Measurements from ENCODE around the gene ZBTB39.

The ZBTB39 gene

DNA sequence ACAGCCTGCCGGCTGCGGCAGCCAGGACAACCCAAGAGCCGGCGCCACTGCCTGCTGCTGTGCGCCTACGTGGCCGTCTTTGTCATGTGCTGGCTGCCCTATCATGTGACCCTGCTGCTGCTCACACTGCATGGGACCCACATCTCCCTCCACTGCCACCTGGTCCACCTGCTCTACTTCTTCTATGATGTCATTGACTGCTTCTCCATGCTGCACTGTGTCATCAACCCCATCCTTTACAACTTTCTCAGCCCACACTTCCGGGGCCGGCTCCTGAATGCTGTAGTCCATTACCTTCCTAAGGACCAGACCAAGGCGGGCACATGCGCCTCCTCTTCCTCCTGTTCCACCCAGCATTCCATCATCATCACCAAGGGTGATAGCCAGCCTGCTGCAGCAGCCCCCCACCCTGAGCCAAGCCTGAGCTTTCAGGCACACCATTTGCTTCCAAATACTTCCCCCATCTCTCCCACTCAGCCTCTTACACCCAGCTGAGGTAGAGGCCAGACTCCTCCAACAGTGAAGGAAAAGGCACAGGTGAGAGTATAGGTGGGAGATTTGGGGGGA lies 10.3 kb downstream of the ZBTB39 start:
- Histone ChIP-seq H3K9ac (ENCODE audit: low read length) (no peak overlapping the region), H3K9me2 (replicated peaks; ENCODE audit: insufficient read depth, low read length) (no peaks in the 10 kb centered on the region), H3F3A (ENCODE audit: insufficient read depth) (no peaks in the 10 kb centered on the region), H3K36me3 (ENCODE audit: low read length) (no peaks in the 10 kb centered on the region), H4K20me1 (ENCODE audit: low read depth, low read length) (no peaks in the 10 kb centered on the region), H3K27ac (ENCODE audit: low read depth, low read length) (no peak overlapping the region), H3K27me3 (ENCODE audit: low read length) (no peaks in the 10 kb centered on the region), H2AFZ (ENCODE audit: low read depth, low read length, severe bottlenecking) (no peak overlapping the region), H3K9me3 (ENCODE audit: insufficient read depth, low read length) (no peaks in the 10 kb centered on the region), H3K79me2 (ENCODE audit: insufficient read depth, low read length) (no peaks in the 10 kb centered on the region), H3K4me3 (ENCODE audit: insufficient read depth, low read length, poor library complexity, severe bottlenecking) (no peak overlapping the region), H3K4me2 (ENCODE audit: low read depth, low read length, poor library complexity, severe bottlenecking) (no peak overlapping the region)
- no peak for TF ChIP-seq EZH2phosphoT487 (conservative IDR thresholded peaks at IDR 0.05; ENCODE audit: low read length)
- no peak for TF ChIP-seq CTCF (IDR thresholded peaks at IDR 0.05; ENCODE audit: insufficient read depth, low read length, poor library complexity, severe bottlenecking)

DNA sequence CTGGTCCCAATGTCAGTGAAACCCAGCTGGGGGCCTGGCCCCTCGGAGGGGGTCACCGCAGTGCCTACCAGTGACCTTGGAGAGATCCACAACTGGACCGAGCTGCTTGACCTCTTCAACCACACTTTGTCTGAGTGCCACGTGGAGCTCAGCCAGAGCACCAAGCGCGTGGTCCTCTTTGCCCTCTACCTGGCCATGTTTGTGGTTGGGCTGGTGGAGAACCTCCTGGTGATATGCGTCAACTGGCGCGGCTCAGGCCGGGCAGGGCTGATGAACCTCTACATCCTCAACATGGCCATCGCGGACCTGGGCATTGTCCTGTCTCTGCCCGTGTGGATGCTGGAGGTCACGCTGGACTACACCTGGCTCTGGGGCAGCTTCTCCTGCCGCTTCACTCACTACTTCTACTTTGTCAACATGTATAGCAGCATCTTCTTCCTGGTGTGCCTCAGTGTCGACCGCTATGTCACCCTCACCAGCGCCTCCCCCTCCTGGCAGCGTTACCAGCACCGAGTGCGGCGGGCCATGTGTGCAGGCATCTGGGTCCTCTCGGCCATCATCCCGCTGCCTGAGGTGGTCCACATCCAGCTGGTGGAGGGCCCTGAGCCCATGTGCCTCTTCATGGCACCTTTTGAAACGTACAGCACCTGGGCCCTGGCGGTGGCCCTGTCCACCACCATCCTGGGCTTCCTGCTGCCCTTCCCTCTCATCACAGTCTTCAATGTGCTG lies 11.0 kb downstream of the ZBTB39 start:
- no peaks in the 10 kb centered on the region for H3K36me3 ChIP-seq (ENCODE audit: low read length)
- no peaks in the 10 kb centered on the region for H3K79me2 ChIP-seq (ENCODE audit: insufficient read depth, low read length)
- TF ChIP-seq CTCF (IDR thresholded peaks at IDR 0.05; ENCODE audit: insufficient read depth, low read length, poor library complexity, severe bottlenecking), result no peak
- no peak for TF ChIP-seq EZH2phosphoT487 (conservative IDR thresholded peaks at IDR 0.05; ENCODE audit: low read length)

DNA sequence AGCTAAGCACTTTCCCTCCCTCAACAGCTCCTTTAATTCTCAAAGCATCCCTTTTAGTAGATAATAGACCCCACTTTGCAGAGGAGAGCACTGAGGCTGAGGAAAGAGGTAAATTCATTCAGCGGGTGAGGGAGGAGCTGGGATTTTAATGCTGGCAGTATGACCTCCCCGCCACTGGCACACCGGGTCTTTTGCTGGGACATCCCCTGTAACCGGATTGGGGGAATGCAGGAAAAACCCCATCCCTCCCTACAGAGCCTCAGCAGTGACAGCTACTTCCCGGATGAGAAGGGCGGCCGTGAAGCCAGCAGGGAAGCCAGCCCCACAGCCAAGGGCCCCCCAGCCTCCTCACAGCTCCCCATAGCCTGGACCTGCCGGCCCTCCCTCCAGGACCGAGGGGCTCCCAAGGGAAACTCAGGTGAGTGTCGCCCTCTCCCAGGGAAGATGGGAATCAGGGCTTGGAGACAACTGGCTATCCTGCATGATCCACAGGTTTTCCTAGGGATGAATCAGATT lies 12.1 kb downstream of the ZBTB39 start:
- Histone ChIP-seq H3K27me3 (ENCODE audit: low read length) (no peaks in the 10 kb centered on the region), H4K20me1 (ENCODE audit: low read depth, low read length) (no peaks in the 10 kb centered on the region), H3K9ac (ENCODE audit: low read length) (no peak overlapping the region), H3K36me3 (ENCODE audit: low read length) (no peaks in the 10 kb centered on the region), H3K4me2 (ENCODE audit: low read depth, low read length, poor library complexity, severe bottlenecking) (no peak overlapping the region), H3F3A (ENCODE audit: insufficient read depth) (no peaks in the 10 kb centered on the region), H3K9me2 (replicated peaks; ENCODE audit: insufficient read depth, low read length) (no peaks in the 10 kb centered on the region), H3K79me2 (ENCODE audit: insufficient read depth, low read length) (no peaks in the 10 kb centered on the region), H3K27ac (ENCODE audit: low read depth, low read length) (no peak overlapping the region), H3K4me3 (ENCODE audit: insufficient read depth, low read length, poor library complexity, severe bottlenecking) (no peak overlapping the region), H2AFZ (ENCODE audit: low read depth, low read length, severe bottlenecking) (no peak overlapping the region), H3K9me3 (ENCODE audit: insufficient read depth, low read length) (no peaks in the 10 kb centered on the region)
- TF ChIP-seq CTCF (IDR thresholded peaks at IDR 0.05; ENCODE audit: insufficient read depth, low read length, poor library complexity, severe bottlenecking) (no peak), EZH2phosphoT487 (conservative IDR thresholded peaks at IDR 0.05; ENCODE audit: low read length) (no peak)

More for the DNA sequence above, 11.0 kb downstream of the ZBTB39 start:
- H3K4me2 ChIP-seq (ENCODE audit: low read depth, low read length, poor library complexity, severe bottlenecking), result no peak overlapping the region
- no peak overlapping the region for H3K4me3 ChIP-seq (ENCODE audit: insufficient read depth, low read length, poor library complexity, severe bottlenecking)
- no peak overlapping the region for H3K9ac ChIP-seq (ENCODE audit: low read length)
- no peak overlapping the region for H3K27ac ChIP-seq (ENCODE audit: low read depth, low read length)
- no peaks in the 10 kb centered on the region for H3K9me3 ChIP-seq (ENCODE audit: insufficient read depth, low read length)
- no peaks in the 10 kb centered on the region for H4K20me1 ChIP-seq (ENCODE audit: low read depth, low read length)
- H3K27me3 ChIP-seq (ENCODE audit: low read length), result no peaks in the 10 kb centered on the region
- H3K9me2 ChIP-seq (replicated peaks; ENCODE audit: insufficient read depth, low read length), result no peaks in the 10 kb centered on the region
- no peak overlapping the region for H2AFZ ChIP-seq (ENCODE audit: low read depth, low read length, severe bottlenecking)
- no peaks in the 10 kb centered on the region for H3F3A ChIP-seq (ENCODE audit: insufficient read depth)
